ENCODE results near the gene KDM2A.

GRCh38 chr11:67085617-67086016, 33.4 kb upstream of the KDM2A start:
- TF ChIP-seq CTCF (IDR thresholded peaks at IDR 0.05) (no peak), POLR2A (IDR thresholded peaks at IDR 0.05) (no peak)

Data from uterus (tissue), 2 donors.